Stimulated activated effector memory CD8-positive, alpha-beta T cell treated with anti-CD3 and anti-CD28 coated beads, Interleukin-12 subunit alpha, Interleukin-12 subunit beta, amount 100 ng/mL, for 72 hours (primary cell): ENCODE results near the gene ELF5.

Experiments
- ATAC-seq: fragments of 150-1000 bp; cut with Tn5 transposase; 2 replicates; pipeline ENCODE4 v1.10.0; 2021
- DNase-seq, 2 donors: peaks; one replicate each; pipeline ENCODE4 v3.0.0; 2021 to 2022; ENCODE audit warnings: low spot score in 2 of 2
- H3K27ac Mint-ChIP-seq: one replicate; pipeline ENCODE4 v1.8.0; 2022; ENCODE audit warnings: mild to moderate bottlenecking, mixed read lengths
- H3K36me3 Mint-ChIP-seq: one replicate; pipeline ENCODE4 v1.8.0; 2022; ENCODE audit warnings: mild to moderate bottlenecking, mixed read lengths
- H3K4me1 Mint-ChIP-seq: one replicate; pipeline ENCODE4 v1.8.0; 2022; ENCODE audit warnings: mixed read lengths
- H3K4me3 Mint-ChIP-seq: one replicate; pipeline ENCODE4 v1.8.0; 2022; ENCODE audit warnings: mild to moderate bottlenecking, mixed read lengths
- H3K9me3 Mint-ChIP-seq: one replicate; pipeline ENCODE4 v1.8.0; 2022; ENCODE audit warnings: mixed read lengths

Gene ELF5

DNA sequence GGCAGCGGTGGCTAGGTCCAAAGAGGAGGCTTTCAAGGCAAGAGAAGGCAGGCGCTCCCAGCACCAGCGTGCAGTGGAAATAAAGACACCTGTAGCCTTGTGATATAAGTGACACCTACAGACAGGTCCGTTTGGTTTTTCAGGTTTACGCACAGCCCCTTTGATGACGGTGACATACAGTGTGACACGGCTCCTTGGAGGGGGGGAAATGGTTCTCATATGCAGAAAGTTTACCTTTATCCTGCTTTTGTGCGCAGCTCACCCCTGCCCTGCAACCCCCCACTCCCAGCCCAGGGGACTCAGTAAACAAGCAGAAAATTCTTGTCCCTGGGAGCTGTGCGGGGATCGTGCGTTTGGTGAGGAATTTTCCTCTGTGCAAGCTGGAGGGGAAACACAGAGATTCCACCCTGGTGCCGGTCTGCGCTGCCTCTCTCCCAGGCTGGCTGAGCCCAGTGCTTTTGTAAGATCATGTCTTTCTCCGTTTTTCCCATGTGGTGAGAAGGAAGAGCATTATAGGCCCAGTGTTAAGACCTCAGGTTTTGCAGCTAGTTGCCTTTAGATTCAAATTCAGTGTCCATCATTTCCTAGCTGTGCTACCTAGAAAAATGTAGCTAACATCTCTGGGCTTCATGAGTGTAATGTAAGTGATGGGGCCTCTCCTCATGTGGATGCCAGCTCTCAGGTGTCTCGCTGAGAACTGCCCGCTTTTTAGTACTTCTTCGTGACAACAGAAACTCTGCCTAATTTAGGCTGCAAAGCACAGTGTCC lies at the start of gene ELF5:
TSS of gene ELF5 (minus strand) at position 113 of the 768 bp plus-strand sequence. CDS start 8,045 bp downstream, outside the sequence.
- no peak within 1 kb of the TSS for H3K4me3 Mint-ChIP-seq
- no peaks in the 10 kb centered on the region for H3K36me3 Mint-ChIP-seq
- ATAC-seq (no peak), DNase-seq (no peak)
- H3K9me3 Mint-ChIP-seq: no peaks in the 10 kb centered on the region
- H3K27ac Mint-ChIP-seq: no peak within 1 kb of the TSS
- no peaks in the 10 kb centered on the region for H3K4me1 Mint-ChIP-seq

DNA sequence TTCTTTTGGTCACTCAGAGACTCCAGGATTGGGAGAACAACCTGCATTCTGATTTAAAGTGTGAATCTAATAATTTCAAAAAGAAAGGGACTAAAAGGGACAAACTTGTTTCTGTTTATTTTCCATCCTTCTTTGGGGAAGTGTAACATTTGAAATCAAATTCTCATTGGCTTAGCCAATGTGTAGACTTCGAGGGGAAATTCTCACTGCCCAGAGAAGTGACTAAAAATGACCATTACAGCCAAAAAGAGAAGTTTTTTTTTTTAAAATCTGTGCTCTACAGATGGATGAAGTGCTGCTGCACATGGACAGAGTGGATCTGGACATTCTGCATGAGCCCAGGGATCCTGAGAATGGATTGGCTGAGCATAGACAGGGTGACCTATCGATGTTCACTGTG lies 49.4 kb upstream of the ELF5 start:
- no peak for DNase-seq
- H3K27ac Mint-ChIP-seq: no peak overlapping the region
- ATAC-seq: no peak
- no peaks in the 10 kb centered on the region for H3K4me1 Mint-ChIP-seq
- H3K4me3 Mint-ChIP-seq: no peak overlapping the region
- no peaks in the 10 kb centered on the region for H3K9me3 Mint-ChIP-seq
- H3K36me3 Mint-ChIP-seq: no peaks in the 10 kb centered on the region

DNA sequence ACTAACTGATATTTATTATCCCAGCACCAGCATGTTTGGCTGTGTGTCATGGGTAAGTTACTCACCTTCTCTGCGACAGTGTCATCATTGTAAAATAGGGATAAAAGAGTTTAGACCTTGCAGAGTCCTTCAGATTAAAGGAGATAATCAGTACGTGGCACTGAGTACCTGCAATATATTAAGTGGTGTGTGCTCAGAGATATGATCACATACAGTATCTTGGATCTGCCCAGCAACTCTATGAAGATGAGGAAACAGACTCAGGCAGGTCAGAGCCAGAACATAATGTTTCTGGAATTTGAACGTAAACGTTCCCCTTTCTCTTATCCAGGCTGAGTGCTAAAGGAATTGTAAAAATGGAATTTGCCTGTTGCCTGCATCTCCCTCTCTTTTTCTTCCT lies 46.9 kb upstream of the ELF5 start:
- Mint-ChIP-seq H3K27ac (no peak overlapping the region), H3K9me3 (no peaks in the 10 kb centered on the region), H3K4me1 (no peaks in the 10 kb centered on the region), H3K36me3 (no peaks in the 10 kb centered on the region), H3K4me3 (no peak overlapping the region)
- DNase-seq (no peak), ATAC-seq (no peak)

DNA sequence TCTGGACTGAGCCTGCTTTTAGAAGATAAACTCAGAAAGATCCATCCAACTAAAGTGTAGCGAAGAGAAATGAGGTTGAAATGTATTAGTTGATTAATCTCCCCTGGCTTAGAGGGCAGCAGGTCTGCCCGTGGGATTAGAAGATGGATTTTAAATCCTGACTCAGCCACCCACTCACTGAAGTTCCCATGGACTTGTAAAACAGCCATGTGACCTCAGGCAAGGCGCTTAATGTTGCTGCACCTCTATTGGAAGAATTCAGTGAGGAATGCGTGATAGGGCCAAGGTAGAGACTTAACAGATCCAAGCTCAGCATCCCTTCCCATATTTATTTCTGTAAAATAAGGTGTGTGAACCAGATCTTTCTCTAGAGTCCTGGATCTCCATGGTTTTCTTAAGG lies 45.1 kb upstream of the ELF5 start:
- no peaks in the 10 kb centered on the region for H3K9me3 Mint-ChIP-seq
- no peaks in the 10 kb centered on the region for H3K36me3 Mint-ChIP-seq
- no peak overlapping the region for H3K27ac Mint-ChIP-seq
- DNase-seq (no peak), ATAC-seq (no peak)
- no peaks in the 10 kb centered on the region for H3K4me1 Mint-ChIP-seq
- no peak overlapping the region for H3K4me3 Mint-ChIP-seq

DNA sequence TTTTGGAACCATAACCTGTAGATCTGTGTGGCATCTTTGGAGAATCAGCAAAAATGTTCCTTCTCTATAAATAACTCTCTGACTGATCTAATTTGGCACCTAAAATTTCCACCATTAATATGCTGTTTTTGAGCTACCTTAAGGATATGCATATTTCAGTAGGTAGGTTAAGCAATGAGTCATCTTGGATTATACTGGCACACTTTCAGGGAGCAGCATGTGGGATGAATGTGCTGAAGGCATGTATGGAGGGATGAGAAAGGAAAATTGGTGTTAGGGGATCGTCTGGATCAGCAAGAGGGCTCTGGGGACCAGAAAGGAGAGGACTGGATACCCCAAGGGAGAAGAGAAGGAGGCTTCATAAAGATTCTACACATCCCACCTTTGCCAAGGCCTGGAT lies 44.6 kb upstream of the ELF5 start:
- Mint-ChIP-seq H3K4me3 (no peak overlapping the region), H3K27ac (no peak overlapping the region), H3K4me1 (no peaks in the 10 kb centered on the region), H3K9me3 (no peaks in the 10 kb centered on the region), H3K36me3 (no peaks in the 10 kb centered on the region)
- DNase-seq (no peak), ATAC-seq (no peak)

DNA sequence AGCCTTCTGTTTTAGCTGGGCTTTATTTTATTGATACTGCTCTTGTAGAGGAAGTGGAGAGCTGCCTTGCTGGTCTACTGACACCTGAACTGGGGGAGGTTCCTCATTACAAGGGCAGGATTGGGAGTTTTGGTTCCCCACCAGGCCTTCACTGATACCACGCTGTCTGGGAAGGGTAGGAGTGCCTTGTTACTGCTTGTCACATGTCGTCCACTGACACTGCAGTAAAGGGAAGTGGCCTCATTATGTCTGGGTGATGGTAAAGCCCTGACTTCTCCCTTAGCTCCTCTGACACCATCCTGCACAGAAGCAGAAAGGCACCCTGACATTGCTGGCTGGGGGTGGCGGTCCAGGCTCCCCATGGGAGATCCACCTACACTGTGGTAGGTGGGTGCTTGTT lies 38.7 kb upstream of the ELF5 start:
- H3K4me1 Mint-ChIP-seq: no peaks in the 10 kb centered on the region
- H3K36me3 Mint-ChIP-seq: no peaks in the 10 kb centered on the region
- H3K27ac Mint-ChIP-seq: no peak overlapping the region
- DNase-seq: no peak
- ATAC-seq: no peak
- H3K4me3 Mint-ChIP-seq: no peak overlapping the region
- no peaks in the 10 kb centered on the region for H3K9me3 Mint-ChIP-seq

DNA sequence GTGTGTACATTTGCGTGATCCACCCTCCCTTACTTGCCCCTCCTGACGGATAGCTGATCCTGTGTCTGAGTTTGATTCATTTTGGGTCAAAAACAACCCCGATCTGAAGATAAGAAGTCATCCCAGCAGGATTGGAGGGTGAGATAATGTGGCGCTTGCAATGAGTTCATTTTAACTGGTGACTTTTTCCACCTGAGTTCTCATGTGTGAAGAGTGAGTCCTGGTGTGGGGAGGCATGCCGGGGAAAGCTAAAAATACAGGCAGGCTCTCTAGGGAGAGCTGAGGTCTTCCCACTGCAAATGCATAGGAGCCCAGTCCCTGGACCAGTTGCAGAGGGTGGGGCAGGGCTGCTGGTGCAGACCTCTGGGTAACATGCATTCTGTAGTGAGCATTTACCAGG lies 35.7 kb upstream of the ELF5 start:
- Mint-ChIP-seq H3K4me1 (no peaks in the 10 kb centered on the region), H3K4me3 (no peak overlapping the region), H3K36me3 (no peaks in the 10 kb centered on the region), H3K27ac (no peak overlapping the region), H3K9me3 (no peaks in the 10 kb centered on the region)
- ATAC-seq: no peak
- DNase-seq: no peak

DNA sequence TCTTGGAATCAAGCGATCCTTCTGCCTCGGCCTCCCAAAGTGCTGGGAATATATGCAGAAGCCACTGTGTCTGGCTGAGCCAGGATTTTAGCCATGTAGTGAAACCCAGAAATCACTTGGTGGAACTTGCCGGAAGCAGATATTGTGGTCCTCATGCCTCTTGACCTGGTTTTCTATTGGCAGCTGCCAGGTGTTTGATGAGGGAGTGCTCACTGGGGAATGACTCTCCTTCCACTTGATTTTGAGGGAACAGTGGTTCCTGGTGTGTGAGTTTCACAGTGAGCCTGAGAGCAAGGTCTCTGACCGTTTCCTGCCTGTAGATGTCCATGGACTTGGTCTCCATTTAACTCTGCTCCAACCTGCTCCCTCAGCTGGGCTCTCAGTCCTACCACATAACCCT lies 34.7 kb upstream of the ELF5 start:
- H3K36me3 Mint-ChIP-seq: no peaks in the 10 kb centered on the region
- DNase-seq: no peak
- no peaks in the 10 kb centered on the region for H3K9me3 Mint-ChIP-seq
- ATAC-seq: no peak
- H3K4me1 Mint-ChIP-seq: no peaks in the 10 kb centered on the region
- H3K27ac Mint-ChIP-seq: no peak overlapping the region
- no peak overlapping the region for H3K4me3 Mint-ChIP-seq

DNA sequence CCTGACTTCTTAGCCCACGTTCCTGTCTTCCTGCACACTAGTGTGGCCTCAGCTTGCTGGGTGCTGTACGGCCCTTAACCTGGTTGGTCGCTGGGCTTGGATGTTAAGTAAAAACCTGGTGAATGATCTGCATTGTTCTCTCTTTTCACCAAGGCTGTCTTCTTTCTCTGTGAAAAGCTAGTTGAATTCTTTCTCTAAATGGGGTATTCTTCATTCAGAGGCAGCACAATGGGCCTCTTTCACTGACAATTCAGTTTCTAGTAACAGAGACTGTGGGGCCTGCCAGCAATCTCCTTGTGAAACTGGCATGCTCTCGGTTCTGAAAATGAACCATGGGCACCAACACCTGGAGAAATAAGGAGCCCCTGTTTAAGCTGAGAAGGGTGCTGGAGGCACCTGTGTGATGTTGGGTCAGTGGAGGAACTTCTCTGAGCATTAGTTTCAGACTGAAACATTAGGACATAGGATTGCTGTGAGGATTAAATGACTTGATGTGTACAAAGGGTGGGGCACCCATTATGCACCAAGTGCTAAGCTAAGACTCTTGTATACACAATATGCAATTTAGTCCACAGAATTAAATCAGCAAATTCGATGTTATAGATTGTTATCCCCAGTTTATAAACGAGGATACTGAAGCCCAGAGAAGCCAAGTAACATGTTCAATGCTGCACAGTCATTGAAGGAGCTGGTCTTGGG lies 33.1 kb upstream of the ELF5 start:
- no peak for DNase-seq
- ATAC-seq: no peak
- H3K4me1 Mint-ChIP-seq: no peaks in the 10 kb centered on the region
- no peak overlapping the region for H3K27ac Mint-ChIP-seq
- no peak overlapping the region for H3K4me3 Mint-ChIP-seq
- no peaks in the 10 kb centered on the region for H3K36me3 Mint-ChIP-seq
- no peaks in the 10 kb centered on the region for H3K9me3 Mint-ChIP-seq

DNA sequence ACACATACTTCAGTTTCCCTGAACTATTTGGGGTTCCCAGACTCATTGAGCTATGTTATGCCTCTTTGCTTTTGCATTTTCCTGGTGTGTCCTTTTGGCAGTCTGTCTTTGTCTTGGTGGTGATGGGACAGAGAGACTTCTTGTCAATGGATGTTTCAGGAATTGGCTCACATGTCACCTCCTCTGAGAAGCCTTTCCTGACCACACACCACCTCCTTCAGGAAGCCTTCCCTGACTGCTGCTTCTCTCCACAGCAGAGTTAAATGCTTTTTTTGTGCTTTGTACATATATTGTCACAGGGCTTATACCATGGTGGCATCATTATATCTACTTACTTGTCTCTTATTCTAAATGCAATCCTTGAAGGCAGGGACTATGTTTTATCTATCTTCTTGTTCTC lies 28.5 kb upstream of the ELF5 start:
- no peak for DNase-seq
- Mint-ChIP-seq H3K9me3 (peaks cover 3% of the 10 kb centered on the region), H3K4me3 (no peak overlapping the region), H3K27ac (no peak overlapping the region), H3K36me3 (no peaks in the 10 kb centered on the region), H3K4me1 (no peaks in the 10 kb centered on the region)
- ATAC-seq: no peak

DNA sequence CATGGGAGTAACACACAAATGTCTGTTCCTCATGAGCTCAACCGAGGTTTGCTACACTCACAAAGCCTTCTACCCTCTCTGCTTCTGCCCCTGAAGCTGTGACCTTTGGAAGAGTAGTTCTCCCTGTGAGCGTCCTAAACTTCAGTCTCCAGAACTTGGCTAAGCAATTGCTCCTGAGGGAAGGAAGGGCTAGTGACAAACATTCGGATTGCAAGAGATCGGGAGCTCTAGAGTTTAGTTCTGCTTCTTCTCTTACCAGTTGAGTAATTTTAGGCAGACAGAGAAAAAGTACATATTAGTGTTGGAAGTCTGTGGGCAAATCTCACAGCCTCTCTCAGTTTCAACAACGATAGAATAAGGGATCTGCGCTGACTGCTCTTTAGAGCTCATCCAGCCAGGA lies 27.3 kb upstream of the ELF5 start:
- no peak for ATAC-seq
- Mint-ChIP-seq H3K9me3 (peaks cover 3% of the 10 kb centered on the region), H3K27ac (no peak overlapping the region), H3K4me1 (no peaks in the 10 kb centered on the region), H3K36me3 (no peaks in the 10 kb centered on the region), H3K4me3 (no peak overlapping the region)
- no peak for DNase-seq

DNA sequence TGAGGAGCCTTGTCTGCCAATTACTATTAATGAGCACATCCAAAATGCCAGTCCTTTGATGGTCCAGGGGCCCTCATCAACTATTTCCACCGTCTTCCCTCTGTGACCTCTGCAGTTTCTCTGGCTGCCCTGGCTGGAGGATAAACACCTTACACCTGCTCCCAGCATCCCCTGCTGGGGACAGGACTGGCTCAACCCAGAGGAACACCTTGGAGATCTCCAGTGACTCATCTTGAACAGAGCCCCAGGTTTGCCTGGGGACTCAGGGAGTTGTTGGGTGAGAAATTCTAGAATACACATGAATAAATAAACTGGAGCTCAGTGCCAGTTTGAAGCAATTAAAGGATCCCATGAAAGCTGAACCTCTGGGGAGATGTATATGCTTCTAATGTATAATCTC lies 24.0 kb upstream of the ELF5 start:
- ATAC-seq: no peak
- Mint-ChIP-seq H3K4me3 (no peak overlapping the region), H3K27ac (no peak overlapping the region), H3K9me3 (peaks cover 7% of the 10 kb centered on the region), H3K4me1 (no peaks in the 10 kb centered on the region), H3K36me3 (no peaks in the 10 kb centered on the region)
- no peak for DNase-seq

DNA sequence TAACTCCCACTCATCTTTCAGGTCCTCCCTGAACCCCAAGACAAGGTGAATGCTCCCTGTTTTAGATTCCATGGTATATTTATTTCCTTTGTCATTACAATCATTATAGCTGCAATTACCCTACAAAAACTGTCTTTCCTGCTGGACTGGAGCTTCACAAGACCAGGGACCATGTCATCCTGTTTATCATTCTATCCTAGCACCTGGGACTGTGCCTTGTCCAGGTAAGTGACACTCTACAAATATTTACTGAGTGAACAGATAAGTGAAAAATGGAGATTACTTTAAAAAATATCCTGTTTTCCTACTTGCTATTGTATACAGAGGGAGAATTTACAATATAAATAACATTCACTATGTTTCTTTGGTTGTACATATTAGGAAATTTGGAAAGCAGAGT lies 22.5 kb upstream of the ELF5 start:
- ATAC-seq: no peak
- H3K9me3 Mint-ChIP-seq: peaks cover 7% of the 10 kb centered on the region
- H3K36me3 Mint-ChIP-seq: no peaks in the 10 kb centered on the region
- no peak overlapping the region for H3K4me3 Mint-ChIP-seq
- DNase-seq: no peak
- H3K27ac Mint-ChIP-seq: no peak overlapping the region
- no peaks in the 10 kb centered on the region for H3K4me1 Mint-ChIP-seq

DNA sequence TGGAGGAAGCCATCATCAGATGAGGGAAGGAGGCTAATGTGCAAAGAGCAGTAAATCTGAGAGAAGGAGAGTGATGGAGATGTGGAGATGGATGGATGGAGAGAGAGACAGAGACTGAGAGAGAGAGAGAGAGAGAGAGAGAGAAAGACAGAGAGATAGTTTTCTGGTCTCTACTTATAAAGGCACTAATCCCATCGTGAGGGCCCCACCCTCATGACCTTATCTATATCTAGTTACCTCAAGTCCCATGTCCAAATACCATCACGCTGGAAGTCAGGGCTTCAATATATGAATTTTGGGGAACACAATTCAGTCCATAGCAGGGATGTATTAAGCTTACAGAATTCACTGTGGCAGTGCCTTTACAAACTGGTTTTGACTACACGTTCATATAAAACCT lies 21.2 kb upstream of the ELF5 start:
- no peak for ATAC-seq
- no peak overlapping the region for H3K27ac Mint-ChIP-seq

DNA sequence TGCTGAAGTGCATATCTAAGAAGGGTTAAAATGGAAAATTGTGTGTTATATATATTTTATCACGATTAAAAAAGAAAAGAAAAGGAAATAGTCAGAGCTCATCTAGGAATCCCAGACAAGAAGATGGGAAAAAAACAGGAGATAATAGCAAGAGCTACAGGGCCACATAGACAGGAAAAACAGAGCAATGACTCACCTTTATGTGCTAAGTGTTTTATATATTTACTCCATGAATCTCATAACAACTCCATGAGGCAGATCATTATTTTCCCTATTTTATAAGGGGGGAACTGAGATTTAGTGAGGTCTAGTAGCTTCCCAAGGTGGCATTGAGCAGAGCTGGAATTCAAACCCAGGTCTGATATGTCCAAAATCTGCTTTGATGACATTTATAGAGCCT lies 18.1 kb upstream of the ELF5 start:
- Mint-ChIP-seq H3K36me3 (no peaks in the 10 kb centered on the region), H3K4me3 (no peak overlapping the region), H3K4me1 (no peaks in the 10 kb centered on the region), H3K9me3 (peaks cover 4% of the 10 kb centered on the region), H3K27ac (no peak overlapping the region)
- no peak for DNase-seq
- no peak for ATAC-seq

More for the DNA sequence above, 21.2 kb upstream of the ELF5 start:
- peaks cover 7% of the 10 kb centered on the region for H3K9me3 Mint-ChIP-seq
- H3K4me3 Mint-ChIP-seq: no peak overlapping the region
- DNase-seq: no peak
- no peaks in the 10 kb centered on the region for H3K36me3 Mint-ChIP-seq
- no peaks in the 10 kb centered on the region for H3K4me1 Mint-ChIP-seq

DNA sequence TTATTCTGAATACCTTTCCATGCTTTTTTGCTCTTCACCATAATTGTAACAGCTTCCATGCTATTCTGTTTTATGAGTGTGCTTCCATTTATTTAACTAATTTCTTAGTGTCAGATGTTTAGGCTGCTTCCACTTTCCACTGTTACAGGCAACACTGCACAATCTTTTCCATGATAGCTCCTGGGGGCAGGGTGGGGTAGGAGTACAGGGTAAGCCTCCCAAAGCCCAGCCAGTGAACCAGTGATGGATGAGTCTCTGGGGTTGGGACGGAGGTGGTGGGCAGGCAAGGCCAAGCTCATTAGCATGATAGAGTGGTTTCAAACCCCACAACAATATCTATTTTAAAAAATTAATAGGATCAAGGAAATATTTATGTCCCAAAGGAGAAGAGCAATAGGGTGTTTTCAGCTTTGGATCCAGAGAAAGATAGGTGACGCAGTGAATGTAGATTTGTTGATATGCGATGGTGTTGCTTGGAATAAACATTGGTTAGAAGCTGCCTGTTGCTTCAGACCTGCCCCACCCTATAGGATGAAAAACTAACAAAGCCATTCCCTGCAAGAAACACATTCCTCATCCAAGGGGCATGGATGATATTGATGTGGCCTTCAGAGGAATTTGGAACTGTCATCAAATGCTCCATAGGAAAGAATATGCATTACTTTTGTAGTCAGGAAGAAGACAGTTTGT lies 17.1 kb upstream of the ELF5 start:
- Mint-ChIP-seq H3K36me3 (no peaks in the 10 kb centered on the region), H3K27ac (no peak overlapping the region)
- no peak for ATAC-seq

More for the DNA sequence above, 17.1 kb upstream of the ELF5 start:
- no peak overlapping the region for H3K4me3 Mint-ChIP-seq
- no peak for DNase-seq
- H3K9me3 Mint-ChIP-seq: peaks cover 4% of the 10 kb centered on the region
- peaks cover 6% of the 10 kb centered on the region for H3K4me1 Mint-ChIP-seq
